Kidney (tissue), 14 donors: ENCODE data around the gene SMCO3. TPM values are rescaled to one million over a fixed set of nuclear protein-coding genes. Genes with fewer than 3 reads are reported as not detected.

Experiments used
- DNase-seq, 5 donors: peaks; one replicate each; pipeline ENCODE4 v3.0.0-alpha.2; 2013 to 2020
- FAIRE-seq: peaks from 2 replicates; lab custom pipeline; 2012; peaks lifted over from hg19 to GRCh38; lab: Jason Lieb, UNC
- H3K27ac ChIP-seq, 2 donors: one replicate each; pipeline ENCODE4 v1.7.0; 2013; ENCODE audit warnings: low read depth in 2 of 2, low read length in 2 of 2, inconsistent platforms in 1 of 2
- H3K27me3 ChIP-seq: one replicate; pipeline ENCODE4 v1.7.1; 2013; ENCODE audit warnings: low read length, inconsistent platforms; ENCODE audit not compliant: control insufficient read depth, insufficient read depth
- H3K36me3 ChIP-seq, 3 donors: one replicate each; pipeline versions ENCODE4 v1.7.0 to v1.7.1; 2013; ENCODE audit warnings: low read length in 3 of 3, control low read depth in 1 of 3, inconsistent platforms in 1 of 3; ENCODE audit not compliant: insufficient read depth in 3 of 3, control insufficient read depth in 2 of 3
- H3K4me1 ChIP-seq, 3 donors: one replicate each; pipeline versions ENCODE4 v1.7.0 to v1.7.1; 2013; ENCODE audit warnings: low read length in 3 of 3, inconsistent platforms in 1 of 3, low read depth in 1 of 3; ENCODE audit not compliant: control insufficient read depth in 2 of 3, insufficient read depth in 2 of 3
- H3K4me3 ChIP-seq, 3 donors: one replicate each; pipeline versions ENCODE4 v1.7.0 to v1.8.1; 2013; ENCODE audit warnings: low read length in 3 of 3, control low read depth in 1 of 3, inconsistent platforms in 1 of 3
- H3K9ac ChIP-seq, 3 donors: one replicate each; pipeline versions ENCODE4 v1.7.0 to v1.7.1; 2013; ENCODE audit warnings: low read length in 3 of 3, control low read depth in 1 of 3, inconsistent platforms in 1 of 3
- H3K9me3 ChIP-seq, 3 donors: one replicate each; pipeline versions ENCODE4 v1.7.0 to v1.7.1; 2013; ENCODE audit warnings: low read length in 3 of 3, control low read depth in 1 of 3, inconsistent platforms in 1 of 3; ENCODE audit not compliant: control insufficient read depth in 2 of 3, insufficient read depth in 1 of 3
- intact Hi-C: fragments of 100-400 bp; cut with DNase I; formaldehyde crosslinking; loops from one replicate; pipeline ENCODE4 v1.11.1; 2022
- polyA plus RNA-seq: library from polyadenylated mRNA; stranded (reverse); fragments of 350-450 nt; fragmentation: Illumina TruSeq; extraction: RNeasy Lipid Tissue Mini Kit (QIAGEN cat#74804); gene quantifications from one replicate; pipeline ENCODE4 v1.2.3, GENCODE V29; 2014; ENCODE audit warnings: low read depth, low replicate concordance; ENCODE audit not compliant: insufficient read depth
- total RNA-seq: library from RNA; stranded (reverse); fragmentation: NEBNext Ultra II Directional; extraction: Animal tissue kit (Norgen Biotek cat#: 25700); gene quantifications from one replicate; pipeline ENCODE4 v1.2.1, GENCODE V29; 2021
- TF ChIP-seq, protein P1 (sequence below): IDR thresholded peaks from 3 replicates; pipeline ENCODE4 v1.5.1; 2012; ENCODE audit warnings: mild to moderate bottlenecking, moderate library complexity, borderline replicate concordance; ENCODE audit not compliant: insufficient read depth; ENCODE audit errors: extremely low read depth
- donor health status: control.
- donor health status: control.
- donor health status: control.
- donor health status: control.
- donor health status: control.
- donor health status: DM: yes; HTN: yes; CAD: no.
- donor health status: Normal renal cell carcinoma (clear cell type).

The SMCO3 gene
- total and polyA plus RNA-seq, 2 donors from 2014 or later: 0.76 to 10.9 TPM

- no peak for DNase-seq
- Histone ChIP-seq H3K9me3 (no peaks in the 10 kb centered on the region), H3K9ac (peak overlapping the region; percentile 75 to 99 (median 96)), H3K27ac (peak overlapping the region; percentile 68 to 79), H3K4me1 (peaks cover 2 to 4% (median 3%) of the 10 kb centered on the region in 3 donors), H3K27me3 (no peaks in the 10 kb centered on the region), H3K36me3 (peaks cover 0 to 8% (median 2%) of the 10 kb centered on the region in 3 donors), H3K4me3 (peak overlapping the region; percentile 96 to 99 (median 97))
- FAIRE-seq: no peak
- intact Hi-C loops: no loop called here
- TF ChIP-seq, protein P1, sequence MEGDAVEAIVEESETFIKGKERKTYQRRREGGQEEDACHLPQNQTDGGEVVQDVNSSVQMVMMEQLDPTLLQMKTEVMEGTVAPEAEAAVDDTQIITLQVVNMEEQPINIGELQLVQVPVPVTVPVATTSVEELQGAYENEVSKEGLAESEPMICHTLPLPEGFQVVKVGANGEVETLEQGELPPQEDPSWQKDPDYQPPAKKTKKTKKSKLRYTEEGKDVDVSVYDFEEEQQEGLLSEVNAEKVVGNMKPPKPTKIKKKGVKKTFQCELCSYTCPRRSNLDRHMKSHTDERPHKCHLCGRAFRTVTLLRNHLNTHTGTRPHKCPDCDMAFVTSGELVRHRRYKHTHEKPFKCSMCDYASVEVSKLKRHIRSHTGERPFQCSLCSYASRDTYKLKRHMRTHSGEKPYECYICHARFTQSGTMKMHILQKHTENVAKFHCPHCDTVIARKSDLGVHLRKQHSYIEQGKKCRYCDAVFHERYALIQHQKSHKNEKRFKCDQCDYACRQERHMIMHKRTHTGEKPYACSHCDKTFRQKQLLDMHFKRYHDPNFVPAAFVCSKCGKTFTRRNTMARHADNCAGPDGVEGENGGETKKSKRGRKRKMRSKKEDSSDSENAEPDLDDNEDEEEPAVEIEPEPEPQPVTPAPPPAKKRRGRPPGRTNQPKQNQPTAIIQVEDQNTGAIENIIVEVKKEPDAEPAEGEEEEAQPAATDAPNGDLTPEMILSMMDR: no peak
Observed at GRCh38 chr12:14803830-14804160, 10.2 kb downstream of the SMCO3 start.

- Histone ChIP-seq H3K9me3 (no peaks in the 10 kb centered on the region), H3K9ac (peak within 1 kb of the TSS; percentile 98 to 99 (median 99)), H3K36me3 (peaks cover 0 to 12% (median 2%) of the 10 kb centered on the region in 3 donors), H3K27me3 (no peaks in the 10 kb centered on the region), H3K4me1 (peaks cover 2 to 4% (median 3%) of the 10 kb centered on the region in 3 donors), H3K27ac (peak within 1 kb of the TSS; percentile 85 to 96), H3K4me3 (peak within 1 kb of the TSS; percentile 96 to 99 (median 97))
- DNase-seq (peak; percentile 95 to 100 (median 97)), FAIRE-seq (peak; percentile 99)
- intact Hi-C loops: no loop called here
- TF ChIP-seq, protein P1: no peak
Observed at GRCh38 chr12:14803011-14803829, 10.8 kb downstream of the SMCO3 start, which contains the start of the genes C12orf60 and WBP11. TSS of gene C12orf60 (plus strand) at chr12:14803670. CDS start at chr12:14822936, 19,266 bp downstream. TSS of gene WBP11 (minus strand) at chr12:14803478. CDS start at chr12:14801383, 2,095 bp downstream.

DNA sequence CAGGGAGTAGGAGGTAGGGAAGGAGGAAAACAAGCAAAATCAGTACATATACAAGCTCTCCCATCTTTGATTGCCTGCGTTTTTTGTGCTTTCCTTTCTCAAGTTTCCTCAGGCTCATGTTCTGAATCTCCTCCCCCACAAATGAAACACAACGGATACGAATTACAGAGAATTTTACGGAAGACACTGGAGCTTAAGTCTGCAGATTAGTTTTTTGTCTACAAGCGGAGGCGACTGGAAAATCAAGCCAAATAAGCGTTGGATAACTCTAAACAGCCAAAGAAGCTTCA, 11.3 kb downstream of the SMCO3 start:
- TF ChIP-seq, protein P1: no peak
- Histone ChIP-seq H3K4me1 (peaks cover 2 to 4% (median 3%) of the 10 kb centered on the region in 3 donors), H3K27me3 (no peaks in the 10 kb centered on the region), H3K9me3 (no peaks in the 10 kb centered on the region), H3K9ac (peak overlapping the region; percentile 98 to 99 (median 99)), H3K36me3 (peaks cover 1 to 15% (median 4%) of the 10 kb centered on the region in 3 donors), H3K27ac (peak overlapping the region; percentile 85 to 96), H3K4me3 (peak overlapping the region; percentile 96 to 99 (median 97))
- intact Hi-C loops: no loop called here
- DNase-seq (peak in 1 of 5 donors; percentile 89), FAIRE-seq (no peak)
